Astrocyte of the cerebellum (primary cell): ENCODE results near the gene MSH6.
"Not testable (repeated sequence)": the region's sequence is repeated elsewhere in the genome, so short reads cannot be mapped to it uniquely, and the experiment has no call there.

Source experiments
- DNase-seq: peaks from one replicate; pipeline ENCODE4 v3.0.0-alpha.2; 2011; ENCODE audit warnings: low read depth
- H3K4me3 ChIP-seq: 2 replicates; pipeline ENCODE4 v1.5.1; 2011; ENCODE audit warnings: mild to moderate bottlenecking, low read depth, low read length, moderate library complexity
- CTCF ChIP-seq: IDR thresholded peaks from 2 replicates; pipeline ENCODE4 v1.5.1; 2012; ENCODE audit warnings: low read length, low read depth, moderate library complexity, mild to moderate bottlenecking; ENCODE audit errors: missing control alignments
- in situ Hi-C: cut with HindIII; loops from 2 replicates; pipeline ENCODE4 v1.10.0; 2017; ENCODE audit warnings: low sequenced_read_pairs

MSH6 gene

GRCh38 chr2:47844162-47844561, 61.2 kb downstream of the MSH6 start:
- no peak for TF ChIP-seq CTCF
- in situ Hi-C loops, result no loop called here
- no peak overlapping the region for H3K4me3 ChIP-seq
- no peak for DNase-seq

DNA sequence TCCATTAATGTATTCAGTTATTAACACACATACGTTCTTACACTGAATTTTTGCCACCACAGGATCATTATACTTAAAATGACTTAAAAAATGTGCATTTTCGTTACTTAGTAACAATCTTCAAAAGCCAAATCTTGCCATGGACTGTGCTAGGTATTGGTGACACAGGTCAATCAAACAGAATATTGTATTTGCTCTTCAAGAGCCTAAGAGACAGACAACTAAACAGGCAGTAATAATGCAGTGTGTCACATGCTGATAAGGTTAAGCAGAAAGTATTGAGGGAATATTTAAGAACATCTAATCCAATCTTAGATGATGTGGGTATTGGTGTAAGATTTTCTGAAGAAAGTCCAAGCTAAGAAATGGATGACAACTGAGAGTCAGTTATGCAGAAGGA, 66.4 kb downstream of the MSH6 start:
- H3K4me3 ChIP-seq, result no peak overlapping the region
- no peak for TF ChIP-seq CTCF
- no peak for DNase-seq
- in situ Hi-C loops, result no loop called here

GRCh38 chr2:47850198-47850597, 67.3 kb downstream of the MSH6 start:
- no peak for DNase-seq
- in situ Hi-C loops, result loop anchor here (10.0 kb wide), 1 partner anchor 255 kb away; no protein-coding TSS in a partner anchor
- TF ChIP-seq CTCF, result no peak
- no peak overlapping the region for H3K4me3 ChIP-seq

DNA sequence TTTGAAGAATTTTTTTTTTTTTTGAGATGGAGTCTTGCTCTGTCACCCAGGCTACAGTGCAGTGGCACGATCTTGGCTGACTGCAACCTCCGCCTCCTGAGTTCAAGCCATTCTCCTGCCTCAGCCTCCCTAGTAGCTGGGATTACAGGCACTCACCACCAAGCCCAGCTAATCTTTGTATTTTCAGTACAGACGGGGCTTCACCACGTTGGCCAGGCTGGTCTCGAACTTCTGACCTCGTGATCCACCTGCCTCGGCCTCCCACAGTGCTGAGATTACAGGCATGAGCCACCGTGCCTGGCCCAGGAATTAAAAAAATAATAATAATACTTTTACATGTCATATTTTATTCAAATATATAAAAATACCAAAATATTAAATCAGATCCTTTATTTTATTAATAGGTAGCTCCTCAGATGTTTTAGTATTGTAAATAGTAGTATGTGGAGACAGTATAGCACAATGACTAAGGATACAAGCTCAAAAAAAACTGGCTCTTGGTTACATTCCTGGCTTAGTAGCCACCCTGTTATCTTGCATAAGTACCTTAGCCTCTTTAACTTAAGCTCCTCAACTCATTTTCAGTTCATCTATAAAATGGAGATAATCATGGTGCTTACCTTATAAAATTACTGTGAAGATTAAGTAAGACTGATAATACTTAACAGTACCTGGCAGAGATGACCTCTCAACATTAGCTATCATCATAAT, 70.3 kb downstream of the MSH6 start:
- in situ Hi-C loops, result loop anchor here (10.0 kb wide), 1 partner anchor 252 kb away; no protein-coding TSS in a partner anchor
- H3K4me3 ChIP-seq, DNase-seq: not testable (repeated sequence)
